HL-60/S4 treated with retinoic acid at 250 ng/mL for 4 days and 3 days (cell line): ENCODE measurements around the gene RBMS1.

Source experiments
- in situ Hi-C: fragments of 300-500 bp; cut with MboI; formaldehyde crosslinking; loops from 2 replicates; pipeline ENCODE4 v1.7.0; 2022; ENCODE audit warnings: low sequenced_read_pairs

Gene RBMS1

DNA sequence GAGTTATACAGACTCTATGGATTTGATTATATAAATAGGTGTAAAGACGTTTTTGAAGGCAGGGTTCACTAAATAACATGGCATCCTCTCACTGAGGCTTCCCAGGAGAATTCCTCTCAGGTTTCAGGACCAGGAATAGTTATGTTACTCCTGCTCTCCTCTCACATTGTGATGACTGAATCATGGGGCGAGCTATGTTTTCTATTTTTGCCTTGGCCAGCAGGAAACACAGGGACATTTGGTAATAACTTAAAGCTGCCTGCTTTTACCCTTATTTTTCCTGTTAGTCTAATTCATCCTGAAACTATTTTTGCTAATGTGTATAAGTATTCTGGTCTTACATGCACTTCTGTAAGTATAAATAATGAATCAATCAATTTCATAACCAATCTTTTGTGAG, 178.3 kb downstream of the RBMS1 start:
- in situ Hi-C loops: no loop called here

- in situ Hi-C loops: no loop called here
Measured at GRCh38 chr2:160310118-160310828, 183.3 kb downstream of the RBMS1 start.

DNA sequence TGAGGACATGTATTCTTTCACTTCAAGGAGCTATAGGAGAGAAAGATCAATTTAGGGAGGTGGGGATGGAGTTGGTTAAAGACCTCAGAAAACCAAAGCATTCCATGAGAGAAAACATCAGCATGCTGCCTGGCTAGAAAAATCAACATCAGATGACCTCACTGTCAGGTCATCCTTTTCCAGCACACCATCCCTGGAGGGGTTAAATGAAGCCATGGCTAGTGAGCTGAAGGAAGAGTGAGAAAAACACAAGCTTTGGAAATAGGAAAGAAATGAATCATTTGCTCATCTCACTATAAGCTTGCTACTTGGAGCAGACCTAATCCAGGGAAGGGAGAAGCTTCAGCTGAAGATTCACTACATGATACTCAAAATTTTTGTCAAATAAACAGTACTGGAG, 184.0 kb downstream of the RBMS1 start:
- in situ Hi-C loops: no loop called here

GRCh38 chr2:160308915-160309314, 184.7 kb downstream of the RBMS1 start:
- in situ Hi-C loops: no loop called here

GRCh38 chr2:160308476-160308875, 185.1 kb downstream of the RBMS1 start:
- in situ Hi-C loops: no loop called here

- in situ Hi-C loops: no loop called here
Measured at GRCh38 chr2:160306985-160307384, 186.6 kb downstream of the RBMS1 start.

DNA sequence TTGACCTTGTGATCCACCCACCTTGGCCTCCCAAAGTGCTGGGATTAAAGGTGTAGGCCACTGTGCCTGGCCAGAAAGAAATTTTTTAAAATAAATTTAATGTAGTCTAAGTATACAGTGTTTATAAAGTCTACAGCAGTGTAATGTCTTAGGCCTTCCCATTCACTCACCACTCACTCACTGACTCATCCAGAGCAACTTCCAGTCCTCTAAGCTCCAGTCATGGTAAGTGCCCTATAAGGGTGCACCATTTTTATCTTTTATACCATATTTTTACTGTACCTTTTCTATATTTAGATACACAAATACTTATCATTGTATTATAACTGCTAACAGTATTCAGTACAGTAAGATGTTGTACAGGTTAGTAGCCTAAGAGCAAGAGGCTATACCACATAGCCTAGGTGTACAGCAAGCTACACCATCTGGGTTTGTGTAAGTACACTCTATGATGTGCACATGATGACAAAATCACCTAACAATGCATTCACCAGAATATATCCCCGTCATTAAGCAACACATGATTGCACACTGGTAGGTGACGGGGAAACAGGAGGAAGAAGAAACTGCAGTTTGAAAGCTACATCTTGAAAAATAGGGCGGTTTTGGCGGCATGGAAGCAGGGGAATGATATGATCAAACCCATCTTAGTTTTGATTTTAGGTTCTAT, 188.4 kb downstream of the RBMS1 start:
- in situ Hi-C loops: no loop called here

DNA sequence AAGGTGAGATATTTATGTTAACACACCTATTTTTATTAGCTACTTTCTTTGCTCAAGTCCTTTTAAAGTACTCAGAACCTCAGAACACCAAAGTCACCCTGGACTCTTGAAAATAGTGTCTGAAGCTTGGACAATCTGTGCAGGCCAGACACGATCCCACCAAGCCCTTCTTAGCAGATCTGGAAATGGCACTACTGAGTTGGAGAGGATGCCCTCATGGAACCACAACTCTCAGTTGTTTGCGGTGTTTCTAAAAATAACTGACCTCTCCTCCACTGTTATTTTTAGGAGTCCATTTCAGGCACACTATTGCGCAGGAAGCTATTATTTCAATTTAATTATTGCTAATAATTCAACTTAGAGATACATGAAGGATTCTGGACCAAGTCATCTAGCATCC, 190.1 kb downstream of the RBMS1 start:
- in situ Hi-C loops: no loop called here

GRCh38 chr2:160303076-160303475, 190.5 kb downstream of the RBMS1 start:
- in situ Hi-C loops: no loop called here

GRCh38 chr2:160301420-160301819, 192.2 kb downstream of the RBMS1 start:
- in situ Hi-C loops: no loop called here

DNA sequence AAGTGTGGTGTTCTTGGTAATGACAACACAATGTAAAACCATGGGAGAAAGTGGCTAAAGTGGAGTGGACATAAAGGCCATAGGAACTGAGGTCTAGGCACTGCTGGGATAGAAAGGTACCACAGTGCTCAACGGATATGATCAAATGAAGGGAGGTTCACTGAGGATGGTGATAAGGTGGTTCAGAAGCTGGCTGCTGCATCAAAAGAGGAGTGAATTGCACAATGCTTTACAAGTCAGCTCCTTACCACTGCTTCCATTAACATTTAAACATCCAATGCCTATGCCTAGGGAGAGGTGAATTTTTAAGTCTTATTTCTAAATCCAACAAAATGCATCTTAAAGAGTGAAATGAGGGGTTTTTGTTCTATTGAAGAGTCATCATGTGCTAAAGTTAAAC, 193.4 kb downstream of the RBMS1 start:
- in situ Hi-C loops: no loop called here

DNA sequence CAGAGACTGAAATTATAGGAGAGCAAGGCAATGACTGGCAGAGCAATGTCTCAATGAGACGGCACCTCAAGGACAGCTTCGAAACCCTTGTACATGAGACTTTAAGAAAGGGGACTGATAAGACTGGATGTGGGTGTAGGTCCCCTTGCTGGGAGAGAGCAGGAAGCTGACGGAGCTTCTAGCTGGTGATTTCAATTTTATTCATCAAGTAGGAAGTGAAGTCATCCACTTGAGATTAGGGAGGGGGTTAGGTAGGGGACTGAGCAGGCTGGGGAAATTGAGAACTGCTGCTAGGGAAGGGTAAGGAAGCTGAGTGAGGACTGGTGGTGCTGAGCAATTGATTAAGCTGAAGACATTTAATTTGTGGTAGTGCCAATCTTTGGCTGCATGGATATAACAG, 194.1 kb downstream of the RBMS1 start:
- in situ Hi-C loops: no loop called here

DNA sequence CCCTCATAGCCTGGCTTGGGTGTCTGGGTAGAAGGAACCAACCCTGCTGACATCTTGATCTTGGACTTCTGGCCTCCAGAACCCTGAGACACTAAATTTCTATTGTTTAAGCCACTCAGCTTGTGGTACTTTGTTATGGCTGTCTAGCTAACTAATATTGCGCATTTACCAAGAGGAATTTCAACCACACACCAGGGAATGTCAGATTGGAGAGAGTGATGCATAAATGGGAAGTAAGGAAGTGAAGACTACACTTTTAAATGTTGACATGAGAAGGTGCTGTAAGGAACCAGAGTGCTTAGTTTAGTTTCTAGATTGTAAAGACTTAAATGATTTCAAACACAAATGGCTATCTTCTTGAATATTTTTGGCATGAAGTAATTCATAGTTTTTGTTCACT, 194.6 kb downstream of the RBMS1 start:
- in situ Hi-C loops: no loop called here

GRCh38 chr2:160295519-160296207, 197.9 kb downstream of the RBMS1 start:
- in situ Hi-C loops: no loop called here

DNA sequence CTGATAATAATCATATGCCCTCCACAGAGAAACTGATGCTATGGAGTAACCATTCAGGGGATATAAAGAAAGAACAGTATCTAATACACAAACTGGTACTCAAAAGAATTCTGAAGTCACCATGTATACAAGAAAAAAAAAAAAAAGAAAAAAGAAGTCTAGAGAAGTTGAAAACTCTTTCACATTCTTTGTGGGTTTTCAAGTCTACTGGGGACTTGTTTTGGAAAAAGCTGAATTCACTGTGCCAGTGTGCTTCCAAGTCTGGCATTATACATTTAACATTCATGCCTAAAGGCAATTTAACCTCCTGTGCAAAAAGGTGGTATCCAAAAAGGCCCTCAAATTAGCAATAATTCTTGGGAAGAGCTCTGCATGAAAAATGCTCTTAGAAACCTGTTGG, 198.7 kb downstream of the RBMS1 start:
- in situ Hi-C loops: no loop called here

- in situ Hi-C loops: no loop called here
Measured at GRCh38 chr2:160294339-160294803, 199.2 kb downstream of the RBMS1 start.

DNA sequence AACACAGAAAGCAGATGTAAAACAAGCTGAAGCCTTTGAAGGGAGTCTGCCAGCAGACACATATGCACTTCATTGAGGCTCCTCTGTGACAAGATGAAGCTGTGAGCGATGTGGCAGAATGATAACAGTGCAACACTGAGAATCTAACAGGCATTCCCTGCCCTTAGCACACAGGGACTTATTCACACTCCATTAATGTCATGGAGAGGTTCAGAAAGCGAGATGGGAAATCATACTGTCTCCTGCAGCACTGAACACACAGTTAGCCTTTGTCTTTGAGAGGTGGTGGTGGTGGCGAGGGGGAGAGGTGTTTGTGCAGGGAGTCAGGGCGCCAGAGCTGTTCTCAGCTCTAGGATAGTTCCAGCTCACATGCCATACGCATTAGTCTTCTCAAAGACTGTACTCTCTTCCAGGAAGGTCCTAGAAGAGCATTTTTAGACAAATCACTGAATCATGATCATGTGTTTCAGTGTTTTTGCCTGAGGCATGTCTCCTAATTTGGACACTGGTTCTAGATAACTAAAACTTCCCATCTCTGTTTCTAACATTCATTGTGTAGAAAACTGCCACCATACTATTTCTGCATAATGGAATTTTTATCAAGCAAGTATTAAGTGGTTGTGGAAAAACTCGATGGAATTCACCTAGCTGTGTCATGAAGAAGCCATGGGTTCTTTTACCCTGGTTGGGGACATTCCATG, 200.1 kb downstream of the RBMS1 start:
- in situ Hi-C loops: no loop called here

DNA sequence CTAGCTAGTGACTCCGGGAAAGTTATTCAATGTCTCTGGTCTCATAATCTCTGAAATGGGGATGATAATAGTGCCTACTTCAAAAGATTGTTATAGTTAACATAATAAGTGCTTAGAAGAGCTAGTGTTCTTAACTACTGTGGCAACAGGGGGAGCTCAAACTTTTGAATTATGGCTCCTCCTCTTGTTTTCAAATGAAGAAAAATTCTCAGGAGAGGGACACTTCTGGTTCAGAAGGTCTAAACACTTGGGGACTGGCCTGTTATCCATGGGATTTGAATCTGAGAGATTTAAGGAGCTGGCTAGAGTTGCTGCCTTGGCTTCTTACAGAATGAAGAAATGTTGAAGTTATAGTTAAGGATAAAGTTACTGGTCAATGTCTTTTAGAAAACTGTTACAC, 201.4 kb downstream of the RBMS1 start:
- in situ Hi-C loops: no loop called here

- in situ Hi-C loops: no loop called here
Measured at GRCh38 chr2:160291382-160291781, 202.2 kb downstream of the RBMS1 start.

GRCh38 chr2:160290598-160290997, 203.0 kb downstream of the RBMS1 start:
- in situ Hi-C loops: no loop called here

DNA sequence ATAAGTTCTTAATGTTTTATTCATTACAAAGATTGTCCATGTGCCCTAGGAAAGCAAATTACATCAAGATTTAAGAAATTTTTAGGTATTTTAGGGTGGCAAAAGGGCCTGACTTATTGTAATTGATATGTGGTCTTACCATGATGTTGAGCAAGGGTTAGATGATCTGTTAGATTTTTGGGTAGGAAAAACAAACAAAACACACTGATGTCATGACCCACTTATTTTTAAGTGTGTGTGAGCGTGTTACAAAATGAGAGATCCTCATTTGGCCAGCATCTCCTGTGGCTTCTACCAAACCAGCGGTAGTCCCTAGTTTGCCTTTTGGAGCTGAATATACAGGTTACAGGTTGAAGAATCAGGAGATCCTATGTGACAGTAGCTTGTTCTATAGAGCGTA, 203.8 kb downstream of the RBMS1 start:
- in situ Hi-C loops: no loop called here
